HG03025 (cell line): Measurements from ENCODE around the gene REX1BD.
"Not testable (repeated sequence)": the region's sequence is repeated elsewhere in the genome, so short reads cannot be mapped to it uniquely, and the experiment has no call there.

Source experiments
- ATAC-seq: cut with Tn5 transposase; IDR thresholded peaks from one replicate; pipeline ENCODE4 v1.9.1; 2021; ENCODE audit warnings: mild to moderate bottlenecking, moderate library complexity; ENCODE audit not compliant: unreplicated experiment, low FRiP score

Gene REX1BD

GRCh38 chr19:18588611-18589379 lies at the start of gene REX1BD:
Gene REX1BD (plus strand): TSS chr19:18588798. CDS start chr19:18588802, 4 bp downstream.
- ATAC-seq: peak; percentile 41

DNA sequence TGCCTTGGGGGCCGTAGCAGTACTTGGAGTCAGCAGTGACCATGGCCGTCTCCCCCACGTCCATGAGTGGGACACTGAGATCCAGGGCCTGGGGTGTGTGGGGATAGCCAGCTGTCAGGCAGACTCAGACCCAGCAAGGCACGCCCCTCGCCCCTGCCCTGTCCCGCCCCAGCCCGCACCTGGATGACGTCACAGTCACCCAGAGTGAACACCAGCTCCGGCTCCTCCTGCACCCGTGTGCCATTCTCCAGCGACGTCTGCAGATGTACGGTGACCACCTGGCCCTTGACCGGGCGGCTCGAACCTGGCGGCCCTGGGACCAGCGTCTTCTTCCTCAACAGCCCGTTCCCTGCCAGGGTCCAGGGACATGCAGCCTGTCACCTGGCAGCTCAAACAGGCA lies 49.2 kb upstream of the REX1BD start:
- ATAC-seq: no peak

GRCh38 chr19:18540200-18540599 lies 48.4 kb upstream of the REX1BD start:
- ATAC-seq: not testable (repeated sequence)

DNA sequence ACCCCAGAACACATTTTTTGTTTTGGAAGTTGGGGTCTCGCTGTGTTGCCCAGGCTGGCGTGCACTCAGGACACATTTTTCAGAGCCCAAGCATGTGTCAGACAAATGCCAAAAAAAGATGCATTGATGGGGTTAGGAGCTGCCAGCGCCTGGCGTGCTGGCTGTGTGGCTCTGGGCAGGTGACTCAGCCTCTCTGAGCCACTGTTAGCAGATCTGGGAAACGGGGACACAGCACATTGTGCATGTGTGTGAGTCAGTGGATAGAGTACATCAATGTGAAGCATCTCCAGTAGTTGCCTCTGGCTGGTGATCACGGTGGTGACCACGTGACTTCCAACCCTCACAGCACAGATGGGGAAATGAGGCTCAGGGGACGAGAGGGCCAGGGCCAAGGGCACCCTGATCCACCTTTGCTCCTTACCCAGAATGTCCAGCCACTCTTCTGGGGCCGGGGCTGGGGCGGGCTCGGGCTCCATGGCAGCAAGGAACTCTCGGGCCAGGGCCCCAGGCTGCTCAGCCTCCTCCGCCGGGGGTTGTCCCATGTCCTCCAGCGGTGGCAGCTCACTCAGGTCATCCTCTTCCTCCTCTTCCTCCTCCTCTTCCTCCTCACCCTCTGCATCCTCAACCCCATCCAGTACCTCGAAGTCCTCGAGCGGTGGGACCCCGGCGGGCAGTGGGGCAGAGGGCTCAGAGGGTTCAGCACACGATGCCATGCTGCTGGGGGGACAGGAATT lies 47.2 kb upstream of the REX1BD start:
- no peak for ATAC-seq

DNA sequence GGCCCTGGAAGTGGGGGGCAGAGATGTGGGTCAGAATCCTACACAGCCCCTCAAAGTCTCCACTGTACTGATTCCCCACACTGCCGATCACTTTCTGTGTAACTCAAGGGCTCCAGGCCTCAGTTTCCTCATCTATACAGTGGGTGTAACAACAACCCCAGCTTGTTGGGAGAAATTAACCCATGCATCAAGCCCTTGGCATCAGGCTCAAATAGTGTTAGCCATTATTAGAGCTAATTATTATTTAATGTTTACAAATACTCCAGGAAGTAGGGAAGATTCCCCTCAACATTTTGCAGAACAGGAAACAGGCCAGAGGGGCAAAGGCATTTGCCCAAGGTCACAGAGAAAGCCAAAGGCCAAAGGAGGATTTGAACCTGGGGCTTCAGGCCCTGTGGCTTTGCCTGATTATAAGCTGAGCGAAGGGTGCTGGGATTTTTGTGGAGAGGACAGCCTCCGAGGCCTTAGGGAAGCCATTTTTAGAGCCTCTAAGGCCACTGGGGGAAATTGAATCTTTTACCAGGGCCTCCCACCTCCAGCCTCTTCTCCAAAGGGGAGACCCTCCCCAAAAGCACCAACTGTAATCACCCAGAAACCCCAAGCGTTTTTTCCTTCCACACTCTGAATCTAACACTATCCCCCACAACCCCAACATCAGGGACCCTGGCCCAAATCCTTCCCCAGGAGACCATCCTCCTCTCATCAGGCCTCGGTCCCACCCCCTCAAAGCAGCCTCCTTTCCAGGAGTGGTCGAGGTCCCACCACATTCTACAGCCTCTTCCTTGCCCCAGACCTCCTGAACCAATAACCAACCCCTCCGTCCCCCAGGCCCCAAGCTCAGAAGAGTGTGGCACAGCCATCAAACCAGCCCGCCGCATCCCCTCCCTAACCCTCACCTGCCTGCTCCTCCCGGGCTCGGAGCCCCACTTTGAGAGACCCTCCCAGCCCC lies 46.3 kb upstream of the REX1BD start:
- ATAC-seq: no peak

DNA sequence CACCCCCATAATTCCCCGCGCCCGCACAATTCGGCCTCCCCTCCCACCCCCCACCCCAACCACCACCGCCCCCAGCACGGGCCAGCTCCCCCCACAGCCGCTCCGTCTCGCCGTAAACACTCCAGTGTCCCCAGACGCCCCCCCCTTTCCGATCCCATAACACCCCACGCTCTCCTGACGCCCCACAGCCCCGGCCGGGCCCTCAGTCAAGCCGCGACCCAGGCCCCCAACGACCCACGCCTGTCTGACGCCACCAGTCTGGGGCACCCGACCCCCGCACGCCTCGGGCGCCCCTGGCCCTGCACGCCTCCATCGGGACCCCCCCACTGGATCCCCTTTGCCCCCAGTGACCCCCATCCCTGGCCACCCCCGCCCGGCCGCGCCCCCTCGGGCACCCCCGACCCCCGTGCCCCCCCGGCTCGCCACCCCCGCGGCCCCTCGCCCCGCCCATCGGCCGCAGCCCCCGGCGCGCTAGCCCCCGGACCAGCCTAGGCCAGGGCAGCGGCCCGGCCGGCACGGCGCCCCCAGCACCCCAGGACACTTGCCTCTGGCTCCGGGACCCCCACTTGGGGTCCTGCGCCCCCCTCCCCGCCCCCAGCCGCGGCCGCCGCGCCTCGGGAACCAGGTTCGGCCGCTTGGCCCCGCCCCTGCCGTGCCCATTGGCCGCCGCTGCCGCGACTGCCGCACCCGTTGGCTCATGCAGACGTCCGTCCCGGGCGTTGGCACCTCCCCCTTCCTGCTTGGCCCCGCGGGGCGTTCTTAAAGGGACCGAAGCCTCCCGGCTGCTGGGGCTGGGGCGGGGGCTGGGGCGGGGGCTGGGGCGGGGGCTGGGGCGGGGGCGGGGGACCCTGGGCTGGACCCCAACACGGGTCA lies 45.4 kb upstream of the REX1BD start, which contains the start of gene FKBP8:
Gene FKBP8 (minus strand): TSS at position 633 of the 873 bp plus-strand sequence. CDS start 1,603 bp downstream, outside the sequence.
- ATAC-seq: peak; percentile 70

DNA sequence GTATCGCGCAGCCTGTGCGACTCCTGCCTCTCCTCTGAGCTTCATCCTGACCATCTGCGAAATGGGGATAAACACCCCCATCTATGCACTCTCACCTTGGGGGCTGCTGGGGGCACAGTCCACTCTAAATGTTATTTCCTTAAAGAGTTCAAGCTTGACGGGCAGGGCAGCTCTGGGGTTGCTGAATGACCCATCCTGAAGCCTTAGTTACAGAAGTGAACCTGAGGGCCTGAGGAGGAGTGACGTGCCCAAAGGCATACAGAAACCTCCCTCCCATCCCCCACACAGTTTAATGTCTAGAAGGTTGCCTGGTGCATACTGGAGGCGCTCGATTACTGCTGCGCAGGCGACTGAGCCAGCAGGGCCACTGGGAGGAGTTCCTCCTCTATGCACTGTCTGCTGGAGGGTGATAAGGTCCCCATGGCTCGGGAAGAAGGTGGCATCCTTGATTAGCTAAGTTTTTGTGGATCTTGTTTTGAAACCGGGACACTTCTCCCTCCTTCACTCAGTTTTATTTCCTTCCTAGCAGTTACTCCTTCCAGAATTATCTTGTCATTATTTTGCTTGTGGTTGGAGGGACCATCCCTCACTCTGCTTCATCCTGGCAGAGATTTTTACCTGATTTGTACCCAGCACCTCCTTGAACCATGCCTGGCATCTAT lies 44.7 kb upstream of the REX1BD start:
- ATAC-seq: peak; percentile 32

DNA sequence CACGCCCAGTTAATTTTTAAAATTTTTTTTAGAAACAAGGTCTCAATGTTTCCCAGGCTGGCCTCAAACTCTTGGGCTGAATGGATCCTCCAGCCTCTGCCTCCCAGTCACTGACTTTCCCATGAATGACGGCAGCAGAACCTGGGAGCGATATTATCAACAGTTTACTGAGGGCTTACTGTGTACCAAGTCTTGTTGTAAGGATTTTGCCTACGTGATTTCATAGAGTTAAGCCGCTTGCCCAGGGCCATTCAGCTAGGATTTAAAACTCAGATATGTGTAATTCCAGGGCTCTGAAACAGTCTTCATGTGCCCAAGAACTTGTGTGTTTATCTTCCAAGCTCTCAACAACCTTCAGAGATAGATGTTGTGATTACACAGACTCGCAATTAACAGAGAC lies 37.0 kb upstream of the REX1BD start:
- ATAC-seq: no peak

GRCh38 chr19:18557411-18558201 lies 31.0 kb upstream of the REX1BD start, which contains the start of gene KXD1:
Gene KXD1 (plus strand): TSS chr19:18557870. CDS start chr19:18562057, 4,187 bp downstream.
- peak; percentile 78 for ATAC-seq

GRCh38 chr19:18558202-18558555 lies 30.4 kb upstream of the REX1BD start:
- ATAC-seq: no peak

DNA sequence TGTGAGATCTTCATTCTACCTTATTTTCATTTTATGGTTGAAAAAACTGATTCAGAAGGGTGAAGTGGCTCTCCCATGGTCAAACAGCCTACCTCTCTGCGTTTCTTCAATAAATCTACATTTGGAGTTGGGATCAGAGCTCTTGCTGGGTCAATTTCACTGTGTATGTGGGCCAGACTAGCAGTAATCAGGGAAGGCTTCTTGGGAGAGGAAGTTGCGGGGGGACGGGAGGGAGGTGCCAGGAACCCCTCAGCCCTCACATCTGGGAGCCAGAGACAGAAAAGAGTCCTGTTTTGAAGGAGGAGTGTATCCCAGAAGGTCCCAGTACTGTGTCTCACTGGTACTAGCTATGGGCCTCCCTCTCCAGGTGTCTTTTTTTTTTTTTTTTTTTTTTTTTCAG lies 30.0 kb upstream of the REX1BD start:
- ATAC-seq: no peak

DNA sequence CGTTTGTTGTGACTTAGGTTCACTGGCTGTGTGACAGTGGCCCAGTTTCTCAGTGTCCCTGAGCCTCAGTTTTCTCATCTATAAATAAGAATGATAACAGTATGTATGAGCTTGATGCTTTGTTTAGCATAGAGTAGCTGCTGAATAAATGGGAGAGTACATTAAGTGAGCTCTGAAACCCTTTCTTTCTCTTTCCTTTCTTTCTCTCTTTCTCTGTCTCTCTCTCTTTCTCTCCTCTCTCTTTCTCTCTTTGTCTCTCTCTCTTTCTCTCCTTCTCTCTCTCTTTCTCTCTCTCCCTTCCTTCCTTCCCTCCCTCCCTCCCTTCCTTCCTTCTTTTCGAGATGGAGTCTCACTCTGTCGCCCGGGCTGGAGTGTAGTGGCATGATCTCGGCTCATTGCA lies 28.9 kb upstream of the REX1BD start:
- no peak for ATAC-seq

- no peak for ATAC-seq
Observed at GRCh38 chr19:18562086-18562485, 26.5 kb upstream of the REX1BD start.

DNA sequence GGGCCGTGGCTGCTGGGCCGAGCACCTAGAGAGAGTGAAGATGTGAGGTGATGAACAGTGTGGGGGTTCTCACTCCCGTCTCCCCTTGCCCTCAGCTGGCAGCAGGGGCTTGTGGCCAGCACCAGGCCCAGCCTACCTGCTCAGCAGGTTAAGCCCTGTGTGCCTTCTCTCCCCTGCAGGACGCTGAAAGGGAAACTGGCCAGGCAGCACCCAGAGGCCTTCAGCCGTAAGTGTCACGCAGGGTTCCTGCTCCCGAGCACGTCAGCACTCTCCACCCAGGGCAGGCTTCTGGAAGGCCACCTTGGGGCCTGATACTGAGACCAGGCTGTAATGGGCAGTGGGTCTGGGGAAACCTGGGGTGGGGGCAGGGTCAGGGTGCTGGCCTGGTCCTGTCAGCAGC lies 21.6 kb upstream of the REX1BD start:
- no peak for ATAC-seq

DNA sequence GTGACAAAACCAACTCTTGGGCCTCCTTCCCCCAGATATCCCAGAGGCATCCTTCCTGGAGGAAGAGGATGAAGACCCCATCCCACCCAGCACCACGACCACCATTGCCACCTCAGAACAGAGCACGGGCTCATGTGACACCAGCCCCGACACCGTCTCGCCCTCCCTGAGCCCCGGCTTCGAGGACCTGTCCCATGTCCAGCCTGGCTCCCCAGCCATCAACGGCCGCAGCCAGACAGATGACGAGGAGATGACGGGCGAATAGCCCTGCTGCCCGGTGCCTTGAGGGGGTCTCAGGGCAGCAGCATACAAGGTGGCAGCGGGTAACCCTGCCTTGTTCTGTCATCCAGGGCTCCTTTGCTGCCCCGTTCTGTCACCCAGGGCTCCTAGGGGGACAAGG lies 20.2 kb upstream of the REX1BD start:
- ATAC-seq: no peak

- ATAC-seq: peak; percentile 82
Observed at GRCh38 chr19:18571564-18572344, 16.8 kb upstream of the REX1BD start, which contains the start of gene UBA52. Gene UBA52 (plus strand): TSS chr19:18571857. CDS start chr19:18573301, 1,444 bp downstream.

DNA sequence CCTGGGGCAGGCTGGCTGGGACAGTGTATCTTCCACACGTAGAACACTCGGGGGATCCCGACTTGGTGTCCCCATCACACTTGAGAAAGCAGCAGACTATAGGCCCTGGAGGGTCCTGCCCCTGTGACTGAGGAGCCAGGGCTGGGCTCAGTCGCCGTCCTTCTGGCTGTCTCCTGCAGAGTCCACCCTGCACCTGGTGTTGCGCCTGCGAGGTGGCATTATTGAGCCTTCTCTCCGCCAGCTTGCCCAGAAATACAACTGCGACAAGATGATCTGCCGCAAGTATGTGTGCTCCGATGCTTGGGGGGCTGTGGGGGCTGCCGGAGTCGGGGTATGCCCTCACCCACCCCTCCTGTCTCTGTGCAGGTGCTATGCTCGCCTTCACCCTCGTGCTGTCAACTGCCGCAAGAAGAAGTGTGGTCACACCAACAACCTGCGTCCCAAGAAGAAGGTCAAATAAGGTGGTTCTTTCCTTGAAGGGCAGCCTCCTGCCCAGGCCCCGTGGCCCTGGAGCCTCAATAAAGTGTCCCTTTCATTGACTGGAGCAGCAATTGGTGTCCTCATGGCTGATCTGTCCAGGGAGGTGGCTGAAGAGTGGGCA lies 13.8 kb upstream of the REX1BD start:
- no peak for ATAC-seq
